Skeletal muscle tissue (tissue), 4 donors: ENCODE data around the gene STYXL1. TPM values are rescaled to one million over a fixed set of nuclear protein-coding genes. Genes with fewer than 3 reads are reported as not detected.
"Not testable (repeated sequence)": the region's sequence is repeated elsewhere in the genome, so short reads cannot be mapped to it uniquely, and the experiment has no call there.

Experiments
- H3K27ac ChIP-seq: one replicate; pipeline ENCODE4 v1.7.0; 2013; ENCODE audit warnings: mild to moderate bottlenecking, low read depth, low read length, inconsistent platforms
- H3K27me3 ChIP-seq, 3 donors: one replicate each; pipeline ENCODE4 v1.7.0; 2013; ENCODE audit warnings: low read length in 3 of 3; ENCODE audit not compliant: control insufficient read depth in 3 of 3, insufficient read depth in 3 of 3
- H3K36me3 ChIP-seq, 3 donors: one replicate each; pipeline ENCODE4 v1.7.0; 2013; ENCODE audit warnings: low read length in 3 of 3; ENCODE audit not compliant: control insufficient read depth in 3 of 3, insufficient read depth in 3 of 3
- H3K4me1 ChIP-seq, 3 donors: one replicate each; pipeline ENCODE4 v1.7.0; 2013; ENCODE audit warnings: low read length in 3 of 3, mild to moderate bottlenecking in 3 of 3; ENCODE audit not compliant: control insufficient read depth in 3 of 3, insufficient read depth in 3 of 3
- H3K4me3 ChIP-seq, 3 donors: one replicate each; pipeline ENCODE4 v1.7.0; 2013; ENCODE audit warnings: low read length in 3 of 3
- H3K9ac ChIP-seq, 3 donors: one replicate each; pipeline ENCODE4 v1.7.0; 2013; ENCODE audit warnings: low read length in 3 of 3, mild to moderate bottlenecking in 3 of 3, moderate library complexity in 2 of 3, low read depth in 1 of 3
- H3K9me3 ChIP-seq, 3 donors: one replicate each; pipeline ENCODE4 v1.7.0; 2013; ENCODE audit warnings: low read length in 3 of 3; ENCODE audit not compliant: control insufficient read depth in 3 of 3
- total RNA-seq: library from RNA; depleted of rRNA; stranded (reverse); fragments of >200 nt; gene quantifications from one replicate; pipeline ENCODE4 v1.2.3, GENCODE V29; 2014
- donor health status: Osteomylitis.

STYXL1 gene
- total RNA-seq, 1 donor from 2014 or later, result 31.8 TPM

DNA sequence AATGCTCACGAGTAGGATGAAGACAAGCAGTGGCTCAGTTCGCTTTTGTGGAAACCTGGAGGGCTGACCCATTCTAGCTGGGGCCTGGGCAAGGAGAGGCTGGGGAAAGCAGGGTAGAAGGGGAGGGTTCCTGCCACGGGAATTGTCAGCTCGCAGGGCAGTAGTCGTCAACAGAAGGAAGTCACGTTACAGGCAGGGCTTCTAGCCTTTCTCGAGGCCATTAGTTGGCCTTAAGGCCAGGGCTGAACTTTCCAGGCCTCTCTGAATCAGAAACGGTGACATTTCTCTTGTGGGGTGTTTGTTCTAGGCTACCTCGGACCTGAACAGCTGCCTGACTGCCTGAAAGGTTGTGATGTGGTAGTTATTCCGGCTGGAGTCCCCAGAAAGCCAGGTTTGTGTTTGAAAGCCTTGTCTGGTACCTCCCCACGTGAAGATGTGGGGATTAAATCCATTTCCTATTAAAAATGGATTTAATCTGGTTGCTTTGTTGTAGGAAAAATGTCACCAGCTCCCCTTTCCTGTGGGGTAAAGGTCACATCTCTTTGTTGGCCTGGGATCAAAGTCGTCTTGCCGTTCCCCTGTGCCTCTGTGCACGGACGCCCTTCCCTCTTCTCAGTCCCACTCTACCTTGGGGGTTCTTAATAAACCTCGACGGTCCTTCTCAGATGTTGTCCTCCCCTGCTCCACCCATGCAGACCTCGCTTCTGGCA is 9.5 kb upstream of the STYXL1 start:
- peaks cover 51 to 73% (median 65%) of the 10 kb centered on the region in 3 donors for H3K36me3 ChIP-seq
- no peak overlapping the region for H3K4me3 ChIP-seq
- no peaks in the 10 kb centered on the region for H3K27me3 ChIP-seq
- H3K9ac ChIP-seq, result peak overlapping the region in 1 of 3 donors; percentile 69
- peak overlapping the region; percentile 14 for H3K27ac ChIP-seq
- H3K4me1 ChIP-seq, result peaks cover 42 to 62% (median 56%) of the 10 kb centered on the region in 3 donors
- no peaks in the 10 kb centered on the region for H3K9me3 ChIP-seq

DNA sequence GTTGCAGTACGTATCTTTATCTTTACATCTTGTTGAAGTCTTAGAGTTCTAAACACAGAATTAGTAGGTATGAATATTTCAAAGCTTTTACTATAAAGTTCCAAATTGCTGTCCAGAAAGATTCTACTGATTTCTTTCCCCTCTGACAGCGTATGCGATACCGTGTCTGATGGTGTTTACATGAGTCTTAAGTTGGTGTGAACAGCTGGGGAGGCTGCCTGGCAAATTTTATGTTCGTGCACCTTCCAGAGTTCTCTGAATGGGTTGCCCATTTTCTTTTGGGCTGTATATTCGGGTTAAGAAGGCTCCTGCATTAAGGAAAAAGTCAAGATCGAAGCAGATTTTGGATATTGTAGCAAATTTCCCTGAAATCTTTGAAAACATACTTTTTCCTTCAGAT is 8.4 kb upstream of the STYXL1 start:
- Histone ChIP-seq H3K27ac (no peak overlapping the region), H3K4me1 (peaks cover 45 to 70% (median 55%) of the 10 kb centered on the region in 3 donors), H3K9ac (peak overlapping the region in 1 of 3 donors; percentile 7), H3K36me3 (peaks cover 49 to 63% (median 56%) of the 10 kb centered on the region in 3 donors), H3K27me3 (no peaks in the 10 kb centered on the region), H3K4me3 (no peak overlapping the region), H3K9me3 (no peaks in the 10 kb centered on the region)

DNA sequence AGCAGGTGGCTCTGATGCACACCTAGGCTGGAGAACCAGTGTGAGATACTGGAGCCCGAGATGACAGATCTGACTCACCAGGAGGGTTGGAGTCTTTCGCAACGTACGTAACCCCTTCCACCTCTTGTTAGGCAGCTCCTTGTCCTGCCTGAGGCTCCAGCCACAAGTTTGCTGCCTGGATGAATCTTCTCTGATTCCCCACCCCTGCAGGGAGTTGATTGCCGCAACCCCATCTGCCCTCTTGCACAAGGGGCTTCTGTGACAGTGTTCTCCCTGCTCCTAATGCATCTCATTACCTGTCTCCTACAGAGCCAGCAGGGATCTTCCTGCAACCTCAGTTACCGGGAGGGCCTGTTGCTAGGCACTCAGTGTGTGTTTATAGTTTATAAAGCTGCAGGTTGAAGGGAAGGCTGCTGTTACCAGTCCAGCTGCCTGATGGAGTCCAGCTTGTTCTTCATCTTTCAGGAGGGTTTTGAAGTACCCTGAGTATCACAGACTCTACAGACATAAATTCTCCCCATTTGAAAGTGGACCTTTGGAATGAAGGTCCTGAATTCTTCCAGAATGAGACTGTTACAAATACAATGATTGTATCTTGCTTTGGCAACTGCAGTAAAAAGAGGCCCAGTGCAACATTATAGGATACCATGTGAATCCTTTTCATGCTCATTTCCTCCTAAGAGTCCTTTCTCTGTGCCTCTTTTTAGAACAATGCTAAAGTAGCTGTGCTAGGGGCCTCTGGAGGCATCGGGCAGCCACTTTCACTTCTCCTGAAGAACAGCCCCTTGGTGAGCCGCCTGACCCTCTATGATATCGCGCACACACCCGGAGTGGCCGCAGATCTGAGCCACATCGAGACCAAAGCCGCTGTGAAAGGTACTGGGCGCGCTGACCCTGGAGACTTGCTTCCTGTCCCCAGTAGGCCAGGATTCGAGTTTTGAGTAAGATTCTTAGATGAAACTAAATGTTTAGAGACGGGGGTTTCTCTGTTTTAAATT is 6.6 kb upstream of the STYXL1 start:
- peaks cover 38 to 48% (median 39%) of the 10 kb centered on the region in 3 donors for H3K36me3 ChIP-seq
- no peak overlapping the region for H3K27ac ChIP-seq
- H3K9me3 ChIP-seq, result no peaks in the 10 kb centered on the region
- H3K27me3 ChIP-seq, result no peaks in the 10 kb centered on the region
- H3K9ac ChIP-seq, result peak overlapping the region in 1 of 3 donors; percentile 64
- peaks cover 40 to 69% (median 54%) of the 10 kb centered on the region in 3 donors for H3K4me1 ChIP-seq
- H3K4me3 ChIP-seq, result no peak overlapping the region

DNA sequence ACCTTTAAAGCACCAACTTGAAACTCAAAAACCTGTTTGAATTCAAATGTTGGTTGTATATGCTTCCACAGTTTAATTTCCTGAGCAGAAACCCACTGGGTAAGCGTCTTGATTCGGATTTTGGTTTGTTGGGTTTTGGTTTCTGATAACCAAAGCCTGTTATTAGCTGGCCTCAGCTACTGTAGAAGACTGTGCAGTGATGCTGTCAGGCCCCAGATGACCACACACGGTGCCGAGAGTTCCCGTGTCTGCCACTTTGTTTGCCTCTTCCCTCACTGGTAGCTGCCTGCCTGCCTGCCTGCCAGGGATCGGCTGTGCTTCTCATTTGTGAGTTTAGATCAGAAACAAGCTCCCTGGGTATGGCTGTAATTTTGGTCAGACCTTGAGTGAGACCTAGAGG is 5.7 kb upstream of the STYXL1 start:
- Histone ChIP-seq H3K4me1 (peaks cover 42 to 74% (median 54%) of the 10 kb centered on the region in 3 donors), H3K27me3 (no peaks in the 10 kb centered on the region), H3K9ac (peak overlapping the region in 1 of 3 donors; percentile 64), H3K36me3 (peaks cover 29 to 39% (median 31%) of the 10 kb centered on the region in 3 donors), H3K9me3 (no peaks in the 10 kb centered on the region), H3K27ac (no peak overlapping the region), H3K4me3 (no peak overlapping the region)

DNA sequence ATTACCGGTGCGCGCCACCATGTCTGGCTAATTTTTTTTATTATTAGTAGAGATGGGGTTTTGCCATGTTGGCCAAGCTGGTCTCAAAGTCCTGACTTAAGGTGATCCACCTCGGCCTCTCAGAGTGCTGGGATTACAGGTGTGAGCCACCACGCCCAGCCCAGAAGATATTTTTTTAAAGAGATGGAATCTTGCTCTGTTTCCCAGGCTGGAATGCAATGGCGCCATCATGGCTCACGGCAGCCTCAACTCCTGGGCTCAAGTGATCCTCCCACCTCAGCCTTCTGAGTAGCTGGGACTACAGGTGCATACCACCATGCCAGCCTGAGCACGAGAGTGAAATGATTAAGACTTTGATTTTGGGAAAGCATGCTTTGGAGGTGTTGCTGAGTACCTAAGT is 4.9 kb upstream of the STYXL1 start:
- H3K36me3 ChIP-seq, result peaks cover 21 to 32% (median 24%) of the 10 kb centered on the region in 3 donors
- not testable (repeated sequence) for H3K27me3 ChIP-seq, H3K27ac ChIP-seq, H3K4me3 ChIP-seq, H3K9me3 ChIP-seq
- H3K4me1 ChIP-seq, result peaks cover 35 to 68% (median 46%) of the 10 kb centered on the region in 3 donors
- H3K9ac ChIP-seq, result peak overlapping the region in 1 of 3 donors; percentile 64

DNA sequence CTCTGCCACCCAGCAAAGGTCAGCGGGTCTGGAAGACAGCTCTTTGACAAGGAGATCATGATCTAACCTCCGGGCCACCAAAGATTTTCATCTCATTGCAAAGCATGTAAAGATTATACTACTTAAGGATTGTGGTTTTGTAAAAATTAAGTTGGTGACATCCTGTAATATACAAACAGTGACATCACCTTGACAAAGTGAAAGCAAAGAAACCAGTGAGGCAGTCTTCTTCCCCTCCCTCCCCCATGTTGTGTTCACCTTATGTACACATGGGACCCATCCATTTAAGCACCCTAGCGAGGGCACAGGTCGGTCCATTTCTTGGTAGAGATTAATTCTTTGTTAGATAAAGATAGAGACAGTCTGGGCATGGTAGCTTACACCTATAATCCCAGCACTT is 4.0 kb upstream of the STYXL1 start:
- Histone ChIP-seq H3K4me1 (peaks cover 33 to 65% (median 43%) of the 10 kb centered on the region in 3 donors), H3K27me3 (no peaks in the 10 kb centered on the region), H3K36me3 (peaks cover 18 to 25% (median 19%) of the 10 kb centered on the region in 3 donors), H3K9ac (peak overlapping the region in 1 of 3 donors; percentile 25), H3K9me3 (no peaks in the 10 kb centered on the region), H3K27ac (no peak overlapping the region), H3K4me3 (no peak overlapping the region)

DNA sequence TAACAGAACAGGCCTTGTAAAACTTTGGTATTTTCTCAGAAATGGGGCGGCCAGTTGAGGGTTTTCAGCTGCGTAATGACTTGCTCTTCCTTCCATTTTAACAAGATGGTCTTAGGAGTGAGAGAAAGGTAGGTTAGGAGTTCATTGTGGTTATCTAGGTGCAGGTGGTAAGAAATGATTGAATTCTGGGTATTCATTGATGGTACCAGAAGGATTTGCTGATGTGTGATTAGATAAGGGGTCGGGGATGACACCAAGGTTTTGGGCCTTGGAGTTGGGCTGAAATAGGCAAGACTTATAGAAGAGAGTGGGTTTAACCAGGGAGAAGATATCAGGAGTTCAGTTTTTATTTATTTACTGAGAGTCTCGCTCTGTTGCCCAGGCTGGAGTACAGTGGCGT is 2.7 kb upstream of the STYXL1 start:
- H3K9ac ChIP-seq, result no peak overlapping the region
- H3K27me3 ChIP-seq, result no peaks in the 10 kb centered on the region
- H3K27ac ChIP-seq, result no peak overlapping the region
- peaks cover 18 to 20% (median 19%) of the 10 kb centered on the region in 3 donors for H3K36me3 ChIP-seq
- no peak overlapping the region for H3K4me3 ChIP-seq
- no peaks in the 10 kb centered on the region for H3K9me3 ChIP-seq
- H3K4me1 ChIP-seq, result peaks cover 31 to 61% (median 39%) of the 10 kb centered on the region in 3 donors

DNA sequence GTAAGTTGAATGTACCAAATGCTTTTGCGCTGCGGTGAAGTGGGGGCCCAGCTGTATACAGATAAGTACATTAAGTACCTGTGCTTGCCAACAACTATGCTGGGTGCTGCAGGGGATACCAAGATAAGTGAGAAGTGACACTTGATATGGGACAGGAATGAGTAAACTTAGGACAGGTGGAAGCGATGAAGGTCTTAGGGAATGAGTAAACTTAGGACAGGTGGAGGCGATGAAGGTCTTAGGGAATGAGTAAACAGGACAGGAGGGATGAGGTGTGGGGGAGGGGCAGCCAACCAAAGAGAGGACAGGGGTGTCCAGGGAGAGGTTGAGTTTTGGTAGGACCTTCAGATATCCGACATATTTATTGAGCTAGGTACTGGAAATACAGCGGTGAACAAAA is 1.5 kb upstream of the STYXL1 start:
- Histone ChIP-seq H3K9me3 (no peaks in the 10 kb centered on the region), H3K27ac (peak overlapping the region; percentile 88), H3K36me3 (peaks cover 12 to 19% (median 12%) of the 10 kb centered on the region in 3 donors), H3K4me3 (peak overlapping the region; percentile 94 to 99 (median 97)), H3K9ac (peak overlapping the region; percentile 94 to 99 (median 99)), H3K4me1 (peaks cover 29 to 61% (median 37%) of the 10 kb centered on the region in 3 donors), H3K27me3 (no peaks in the 10 kb centered on the region)

DNA sequence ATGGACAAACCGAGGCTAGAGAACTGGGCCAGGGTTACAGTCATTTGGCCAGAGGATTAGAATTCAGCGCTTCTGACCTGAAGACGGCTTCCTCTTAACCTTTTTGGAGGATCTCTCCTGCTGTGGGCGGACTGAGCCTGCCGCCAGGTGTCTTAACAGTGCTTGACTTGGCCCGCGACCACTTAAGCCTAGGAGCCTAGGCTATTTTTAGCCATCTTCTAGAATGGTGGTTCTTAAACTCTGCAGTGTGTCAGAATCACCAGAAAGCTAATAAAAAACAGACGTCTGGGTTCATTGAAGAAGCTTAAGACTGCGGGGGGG is 828 bp upstream of the STYXL1 start:
- Histone ChIP-seq H3K4me1 (peaks cover 28 to 56% (median 30%) of the 10 kb centered on the region in 3 donors), H3K36me3 (peaks cover 8 to 18% (median 8%) of the 10 kb centered on the region in 3 donors), H3K9me3 (no peaks in the 10 kb centered on the region), H3K27ac (peak overlapping the region; percentile 88), H3K27me3 (no peaks in the 10 kb centered on the region), H3K4me3 (peak overlapping the region; percentile 94 to 99 (median 97)), H3K9ac (peak overlapping the region; percentile 94 to 99 (median 99))
